HG02763 (cell line): Measurements from ENCODE around the gene SLC12A5.
A peak's percentile ranks its signal among the peaks of the same experiment; 100 is the strongest.
"Not testable (repeated sequence)": the region's sequence is repeated elsewhere in the genome, so short reads cannot be mapped to it uniquely, and the experiment has no call there.

Experiments
- ATAC-seq: cut with Tn5 transposase; IDR thresholded peaks from one replicate; pipeline ENCODE4 v1.9.1; 2021; ENCODE audit warnings: mild to moderate bottlenecking, moderate library complexity; ENCODE audit not compliant: unreplicated experiment

Gene SLC12A5

GRCh38 chr20:46073443-46073842 lies 44.4 kb downstream of the SLC12A5 start:
- no peak for ATAC-seq

GRCh38 chr20:46074006-46074405 lies 45.0 kb downstream of the SLC12A5 start:
- ATAC-seq: no peak

GRCh38 chr20:46076806-46077205 lies 47.8 kb downstream of the SLC12A5 start:
- ATAC-seq: no peak

- no peak for ATAC-seq
Measured at GRCh38 chr20:46077642-46078305, 48.8 kb downstream of the SLC12A5 start.

- ATAC-seq: no peak
Measured at GRCh38 chr20:46078954-46079353, 49.9 kb downstream of the SLC12A5 start.

- ATAC-seq: no peak
Measured at GRCh38 chr20:46081074-46081473, 52.1 kb downstream of the SLC12A5 start.

GRCh38 chr20:46083101-46083500 lies 54.1 kb downstream of the SLC12A5 start:
- ATAC-seq: no peak

GRCh38 chr20:46083531-46084061 lies 54.6 kb downstream of the SLC12A5 start:
- no peak for ATAC-seq

GRCh38 chr20:46084805-46085178 lies 55.8 kb downstream of the SLC12A5 start:
- ATAC-seq: no peak

GRCh38 chr20:46085179-46085851 lies 56.3 kb downstream of the SLC12A5 start:
- ATAC-seq: no peak

GRCh38 chr20:46087161-46087560 lies 58.1 kb downstream of the SLC12A5 start:
- ATAC-seq: no peak

- ATAC-seq: no peak
Measured at GRCh38 chr20:46088409-46089166, 59.6 kb downstream of the SLC12A5 start.

- peak; percentile 21 for ATAC-seq
Measured at GRCh38 chr20:46089167-46089416, 60.1 kb downstream of the SLC12A5 start.

GRCh38 chr20:46089417-46090388 lies 60.7 kb downstream of the SLC12A5 start, which contains the start of gene NCOA5:
Gene NCOA5, minus strand, starts transcription at chr20:46089962. Its CDS starts 10,538 bp downstream, at chr20:46079424.
- peak; percentile 89 for ATAC-seq

- ATAC-seq: not testable (repeated sequence)
Measured at GRCh38 chr20:46091622-46092535, 62.9 kb downstream of the SLC12A5 start.

GRCh38 chr20:46093531-46093930 lies 64.5 kb downstream of the SLC12A5 start:
- no peak for ATAC-seq

GRCh38 chr20:46099491-46100287 lies 70.7 kb downstream of the SLC12A5 start:
- no peak for ATAC-seq

- not testable (repeated sequence) for ATAC-seq
Measured at GRCh38 chr20:46100444-46100843, 71.4 kb downstream of the SLC12A5 start.

GRCh38 chr20:46100988-46101387 lies 72.0 kb downstream of the SLC12A5 start:
- ATAC-seq: no peak
